Stimulated activated CD4-positive, alpha-beta T cell treated with anti-CD3 and anti-CD28 coated beads, TNF-alpha, amount 100 ng/mL, for 1 hour (primary cell): Measurements from ENCODE around the gene IFI16.
A peak's percentile ranks its signal among the peaks of the same experiment; 100 is the strongest.

ENCODE experiments used
- DNase-seq, 3 donors: peaks; one replicate each; pipeline ENCODE4 v3.0.0-alpha.2; 2020; ENCODE audit warnings: low read depth in 3 of 3, low spot score in 1 of 3

IFI16 gene

DNA sequence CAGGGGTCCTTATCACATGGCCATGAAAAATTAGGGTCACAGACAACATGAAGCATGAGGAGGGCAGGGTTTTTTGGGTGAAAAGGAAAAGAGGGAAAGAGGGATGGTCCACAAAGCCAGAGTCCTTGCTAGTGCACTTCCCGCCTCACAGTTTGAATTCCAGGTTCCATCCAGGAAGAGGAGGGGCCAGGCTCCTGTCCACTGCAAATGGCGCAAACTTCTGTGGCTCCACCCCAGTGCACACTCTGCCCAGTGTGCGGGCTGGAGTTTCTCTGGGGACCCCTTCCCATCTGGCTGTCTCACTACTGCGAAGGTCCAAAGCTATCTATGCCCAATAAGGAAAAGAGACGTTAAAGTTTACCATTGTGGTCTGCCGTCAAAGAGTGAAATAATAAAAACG is 49.0 kb downstream of the IFI16 start:
- no peak for DNase-seq

DNA sequence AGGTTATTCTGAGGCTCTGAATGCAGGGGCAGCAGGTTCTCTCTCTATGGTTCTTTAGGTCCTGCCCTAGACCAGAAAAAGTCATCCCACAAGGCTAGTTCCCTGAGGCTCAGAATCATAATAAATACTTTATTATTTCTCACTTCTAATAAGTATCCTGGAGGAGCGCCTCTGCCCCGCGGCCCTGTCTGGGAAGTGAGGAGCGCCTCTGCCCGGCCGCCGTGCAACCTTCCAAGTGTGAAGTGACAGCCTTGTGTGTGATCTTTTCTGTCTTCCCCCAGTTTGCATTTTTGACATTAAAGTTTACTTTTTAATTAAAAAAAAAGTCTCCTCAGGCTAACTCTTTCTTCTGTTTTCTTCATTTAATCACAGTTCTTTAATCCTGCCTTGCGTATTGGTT is 55.4 kb downstream of the IFI16 start:
- DNase-seq = no peak

DNA sequence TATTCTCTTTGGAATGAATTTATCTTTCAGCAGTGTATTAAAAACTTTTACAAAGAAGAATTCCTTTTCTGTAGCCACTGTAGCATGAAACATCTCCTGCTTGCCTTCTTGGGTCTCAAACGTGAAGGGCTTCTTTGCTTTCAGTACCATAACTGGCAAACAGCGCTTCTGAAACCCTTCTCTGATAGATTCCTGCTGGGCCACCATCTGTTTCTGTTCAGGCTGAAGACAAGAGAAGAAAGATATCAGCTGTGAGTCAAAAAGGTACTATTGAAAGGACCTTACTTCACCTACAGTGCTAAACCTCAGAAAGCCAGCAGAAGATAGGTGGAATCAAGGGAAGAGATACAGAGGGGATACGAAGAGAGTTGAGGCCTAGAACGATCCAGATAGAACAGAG is 56.4 kb downstream of the IFI16 start:
- no peak for DNase-seq

DNA sequence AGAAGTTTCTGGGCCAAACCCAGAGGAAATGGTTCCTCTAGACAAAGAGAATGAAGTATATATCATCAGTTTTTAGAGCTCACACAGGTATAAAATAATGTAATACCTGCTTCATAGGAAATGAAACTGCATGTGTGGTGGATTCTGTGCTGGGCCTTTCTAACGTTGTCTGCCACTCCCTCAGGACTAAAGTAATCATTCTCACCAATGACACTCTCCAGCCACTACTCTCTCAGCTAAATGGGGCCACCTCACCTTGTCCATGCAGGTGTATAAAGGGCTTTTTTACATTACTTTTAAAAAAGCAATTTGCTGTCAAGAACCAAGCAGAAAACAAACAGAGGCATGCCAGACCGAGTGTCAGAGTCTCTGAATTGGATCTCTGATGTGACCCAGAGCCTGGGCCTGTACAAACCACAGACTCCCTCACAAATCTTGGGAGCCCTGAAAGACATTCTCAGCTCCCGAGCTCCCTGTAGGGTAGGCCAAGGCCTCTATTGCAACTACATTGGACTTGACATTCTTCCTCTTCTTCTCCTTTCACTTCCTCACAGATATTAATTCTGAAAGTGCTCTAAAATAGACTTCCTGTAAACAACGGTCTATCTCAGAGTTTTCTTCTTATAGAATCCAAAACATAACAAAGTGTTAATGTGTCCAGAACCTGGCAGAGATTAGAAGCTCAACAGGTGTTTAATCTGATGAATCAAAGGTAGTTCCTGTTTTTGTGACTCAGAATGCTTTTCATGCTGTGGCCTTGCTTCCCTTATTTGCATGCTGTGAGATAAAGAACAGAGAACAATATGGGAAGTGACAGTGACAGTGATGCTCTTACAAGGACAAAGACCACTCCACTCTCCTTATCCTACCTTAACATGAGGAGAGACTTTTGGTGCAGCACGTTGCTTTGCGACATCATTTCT is 58.3 kb downstream of the IFI16 start:
- DNase-seq = no peak

DNA sequence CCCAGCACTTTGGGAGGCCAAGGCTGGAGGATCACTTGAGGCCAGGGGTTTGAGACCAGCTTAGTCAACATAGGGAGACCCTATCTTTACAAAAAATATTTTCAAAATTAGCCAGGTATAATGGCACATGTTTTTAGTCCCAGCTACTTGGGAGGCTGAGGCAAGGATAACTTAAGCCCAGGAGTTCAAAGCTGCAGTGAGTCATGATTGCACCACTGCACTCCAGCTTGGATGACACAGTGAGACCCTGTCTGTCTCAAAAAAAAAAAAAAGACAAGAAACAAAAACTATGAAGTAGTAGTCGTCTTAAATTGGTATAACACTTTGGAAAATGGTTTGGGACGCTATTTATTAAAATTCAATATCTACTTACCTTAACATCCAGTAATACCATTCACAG is 59.2 kb downstream of the IFI16 start:
- DNase-seq = no peak

DNA sequence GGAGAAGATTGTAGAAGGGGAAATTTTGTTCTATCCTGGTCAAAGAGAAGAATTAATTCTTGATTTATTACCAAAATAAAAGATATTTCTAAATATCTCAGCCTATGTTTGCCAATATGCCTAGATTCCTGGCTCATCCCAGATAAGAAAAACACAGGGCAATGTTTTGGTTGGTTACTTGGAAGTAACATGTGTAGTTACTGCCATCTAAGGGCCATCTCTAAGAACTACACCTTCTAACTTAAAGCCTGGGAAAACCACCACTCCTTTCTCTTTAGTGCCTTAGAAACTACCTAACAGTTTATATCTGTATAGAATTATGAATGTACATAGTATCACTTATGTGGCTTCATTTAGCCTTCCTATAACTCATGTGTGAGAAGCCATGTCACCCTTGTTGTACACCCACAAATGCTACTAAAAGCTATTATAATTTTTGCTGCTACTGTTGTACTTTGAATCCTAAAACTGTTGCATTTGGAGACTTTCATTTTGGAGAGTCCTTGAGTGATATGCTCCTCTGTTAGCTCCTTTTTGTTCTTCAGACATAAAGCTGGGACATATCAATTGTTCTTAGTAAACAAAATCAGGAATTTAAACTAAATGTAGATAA is 62.4 kb downstream of the IFI16 start:
- no peak for DNase-seq

DNA sequence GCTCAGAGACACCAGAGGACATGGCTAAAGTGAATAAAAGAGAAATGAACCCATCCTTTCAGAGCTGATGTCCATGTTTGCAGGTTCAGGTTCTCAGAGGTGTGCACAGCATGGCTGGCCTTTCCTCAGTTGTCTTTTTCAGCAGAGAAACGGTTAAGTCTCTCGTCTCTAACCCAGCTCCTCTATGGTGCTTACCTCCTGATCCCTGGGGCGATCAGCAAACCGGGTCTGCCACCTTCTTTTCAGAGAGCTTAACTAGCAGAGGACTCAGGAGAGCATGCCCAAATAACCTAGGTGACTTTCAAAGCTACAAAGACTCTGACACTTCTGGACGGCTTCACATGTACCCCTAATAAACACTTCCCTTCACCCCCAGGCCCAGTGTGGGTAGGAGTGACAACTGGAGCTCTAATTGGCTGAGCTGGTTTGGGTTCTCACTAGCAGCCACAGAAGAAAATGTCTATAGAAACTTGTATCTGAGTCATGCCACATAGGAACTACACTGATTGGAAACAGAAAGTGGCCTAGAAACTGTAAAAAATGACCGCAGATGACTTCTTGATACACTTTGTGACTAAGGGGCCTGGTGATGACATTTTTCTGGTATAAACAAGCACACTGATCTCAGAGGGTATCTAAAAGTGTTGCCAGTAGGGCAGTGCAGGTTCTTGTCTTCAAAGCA is 66.9 kb downstream of the IFI16 start, which contains the start of gene AIM2:
Gene AIM2, minus strand, starts transcription at position 329 of the 682 bp plus-strand sequence. CDS start 3,267 bp downstream, outside the sequence.
- peak in 2 of 3 donors; percentile 17 to 21 for DNase-seq

DNA sequence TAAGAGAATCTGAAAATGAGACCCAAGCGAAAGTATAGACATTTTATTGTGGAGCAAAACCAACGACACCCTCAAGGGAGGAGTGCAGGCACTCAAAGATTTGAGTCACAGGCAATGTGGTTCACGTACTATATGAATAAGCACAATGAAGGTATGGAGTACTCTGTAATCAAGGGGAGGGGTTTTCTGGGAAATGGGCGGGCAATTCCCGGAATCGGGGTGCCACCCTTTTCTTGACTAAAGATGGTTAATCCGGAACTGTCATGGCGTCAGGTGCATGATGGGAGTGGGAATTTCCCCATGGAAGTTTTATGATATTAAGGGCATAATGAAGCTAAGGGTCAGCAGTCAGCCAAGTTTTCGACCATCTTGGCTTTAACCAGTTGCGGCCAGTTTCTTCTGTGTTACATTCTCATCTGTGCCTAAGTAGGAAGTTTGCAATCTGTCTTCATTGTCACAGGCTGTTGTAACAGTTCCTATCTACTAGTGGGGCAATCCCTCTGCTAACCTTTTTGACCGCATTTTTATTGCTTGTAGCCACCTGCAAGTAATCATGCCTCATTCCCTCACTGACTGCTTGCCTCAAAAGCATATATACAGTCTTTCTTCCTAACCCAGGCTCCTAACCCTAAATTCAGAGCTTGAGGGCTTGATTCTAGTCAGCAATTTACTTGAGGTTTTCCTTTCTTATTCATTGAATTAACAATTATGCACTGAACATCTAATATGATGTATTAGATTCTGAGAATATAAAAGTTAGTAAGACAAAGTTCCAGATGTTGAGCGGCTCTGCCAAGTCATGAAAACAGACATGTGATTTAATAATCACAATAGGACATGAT is 67.6 kb downstream of the IFI16 start:
- peak; percentile 71 to 98 (median 74) for DNase-seq

DNA sequence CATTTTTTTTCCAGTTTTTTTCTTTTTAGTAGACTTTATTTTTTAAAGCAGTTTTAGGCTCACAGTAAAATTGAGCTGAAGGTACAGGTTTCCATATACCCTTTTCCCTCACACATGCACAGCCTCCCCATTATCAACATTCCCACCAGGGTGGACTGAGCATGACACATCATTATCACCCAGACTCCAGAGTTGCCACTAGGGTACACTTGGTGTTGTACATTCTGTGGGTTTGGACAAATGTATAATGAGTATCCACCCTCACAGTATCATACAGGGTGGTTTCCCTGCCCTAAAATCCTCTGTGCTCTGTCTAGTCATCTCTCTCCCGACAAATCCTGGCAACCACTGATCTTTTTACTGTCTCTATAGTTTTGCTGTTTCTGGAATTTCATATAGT is 69.8 kb downstream of the IFI16 start:
- DNase-seq = no peak

DNA sequence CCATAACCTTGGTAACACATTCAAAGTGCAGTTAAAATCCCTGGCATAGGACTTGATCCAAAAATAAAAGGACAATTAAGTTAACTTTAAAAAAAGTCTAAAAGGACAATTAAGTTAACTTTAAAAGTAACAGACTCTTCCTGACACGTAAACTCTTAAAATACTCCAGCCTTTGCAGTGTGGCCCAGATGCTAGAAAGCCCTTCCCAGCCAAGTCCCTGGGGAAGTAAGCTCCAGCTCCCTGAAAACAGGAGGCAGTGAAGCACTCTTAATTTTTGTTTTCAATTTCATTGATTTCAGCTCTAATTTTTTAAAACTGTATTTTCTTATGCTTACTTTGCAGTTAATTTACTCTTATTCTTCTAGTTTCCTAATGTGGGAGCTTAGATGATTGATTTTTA is 71.9 kb downstream of the IFI16 start:
- no peak for DNase-seq

DNA sequence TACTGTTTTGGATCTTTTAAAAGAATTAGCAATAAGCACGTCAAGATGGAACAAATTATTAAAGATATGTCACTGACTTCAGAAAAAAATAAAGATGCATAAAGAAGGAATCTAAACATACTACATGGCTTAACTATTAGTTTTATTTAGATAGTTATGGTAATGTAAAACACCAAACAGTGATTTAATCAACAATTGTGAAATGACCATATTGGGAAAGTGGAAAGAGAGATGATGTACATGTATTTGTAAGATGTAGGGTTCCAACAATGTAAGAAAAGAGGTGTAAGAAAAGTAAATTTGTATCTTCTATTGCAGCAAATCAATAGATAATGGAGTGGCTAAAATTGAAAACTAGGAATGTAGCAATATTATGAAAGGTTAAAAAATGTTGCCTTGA is 73.3 kb downstream of the IFI16 start:
- DNase-seq = no peak

DNA sequence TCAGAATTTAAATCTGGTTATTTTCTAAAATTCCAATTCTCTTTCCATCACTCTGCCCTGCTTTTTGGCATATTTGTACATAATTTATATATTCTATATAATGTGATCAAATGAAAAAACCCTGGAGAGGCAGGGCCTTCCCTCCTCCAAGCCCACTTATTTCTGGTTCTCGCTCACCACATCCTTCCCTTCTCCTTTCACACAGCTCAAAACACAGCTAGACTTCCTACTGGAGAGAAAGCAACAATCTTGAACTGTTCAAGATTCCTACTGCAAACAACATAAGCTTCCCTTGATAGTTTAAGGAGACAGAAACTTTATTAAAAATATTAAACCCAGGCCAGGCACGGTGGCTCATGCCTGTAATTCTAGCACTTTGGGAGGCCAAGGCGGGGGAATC is 74.4 kb downstream of the IFI16 start:
- no peak for DNase-seq

DNA sequence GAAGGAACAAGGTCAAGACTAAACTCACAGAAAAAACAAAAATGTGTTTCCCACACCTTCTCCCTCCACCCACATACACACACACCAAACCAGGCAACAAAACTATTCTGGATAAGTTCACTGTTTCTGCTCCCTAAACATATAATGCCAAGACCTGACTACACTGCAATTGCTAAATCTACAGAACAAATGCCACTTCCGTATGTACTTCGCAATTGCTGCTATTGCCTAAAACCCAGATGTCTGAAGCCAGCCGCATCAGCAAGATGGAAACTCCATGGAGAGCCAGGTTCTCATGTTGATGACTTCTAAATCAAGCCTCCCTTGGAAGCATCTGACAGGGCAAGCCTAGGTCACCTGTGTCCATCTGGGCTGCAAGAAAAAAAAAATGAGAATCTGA is 75.2 kb downstream of the IFI16 start:
- DNase-seq = no peak

DNA sequence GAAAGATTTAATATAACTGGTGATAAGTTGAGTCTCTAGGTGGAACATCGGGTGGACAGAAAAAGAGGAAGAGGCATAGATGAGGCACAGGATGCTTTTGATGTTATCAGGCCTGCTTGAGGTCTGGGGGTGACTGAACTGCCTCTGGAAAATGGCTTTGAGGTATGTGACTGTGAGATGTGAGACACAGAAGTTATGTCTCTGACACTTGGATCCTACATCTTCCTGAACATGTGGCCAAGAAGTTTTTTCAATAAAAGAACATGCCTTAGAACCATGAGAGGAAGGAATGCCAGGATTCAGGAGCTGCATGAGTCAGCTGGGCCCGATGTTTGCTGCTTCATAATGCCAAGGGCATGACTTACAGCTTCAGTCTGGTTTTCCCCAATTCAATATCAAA is 78.3 kb downstream of the IFI16 start:
- no peak for DNase-seq

DNA sequence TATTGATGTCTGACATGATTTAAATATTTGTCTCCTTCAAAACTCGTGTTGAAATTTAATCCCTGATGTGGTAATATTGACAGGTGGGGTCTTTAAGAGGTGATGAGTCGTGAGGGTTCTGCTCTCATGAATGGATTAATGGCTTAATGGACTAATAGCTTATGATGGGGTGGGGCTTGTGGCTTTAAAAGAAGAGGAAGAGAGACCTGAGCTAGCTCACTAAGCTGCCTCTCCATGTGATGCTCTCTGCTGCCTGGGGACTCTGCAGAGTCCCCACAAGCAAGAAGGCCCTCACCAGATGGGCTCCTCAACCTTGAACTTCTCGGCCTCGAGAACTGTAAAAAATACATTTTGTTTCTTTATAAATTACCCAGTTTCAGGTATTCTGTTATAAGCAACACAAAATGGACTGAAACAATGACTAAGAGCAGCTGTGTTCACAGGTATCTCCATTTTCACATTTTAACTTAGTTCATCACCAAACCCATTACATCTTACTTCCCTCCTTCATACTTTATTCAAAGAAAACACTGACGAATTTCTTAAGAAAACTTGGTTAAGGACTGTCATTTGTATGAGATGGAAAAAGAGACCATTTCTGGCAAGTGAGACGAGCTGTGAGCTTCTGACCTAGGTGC is 79.0 kb downstream of the IFI16 start:
- no peak for DNase-seq

DNA sequence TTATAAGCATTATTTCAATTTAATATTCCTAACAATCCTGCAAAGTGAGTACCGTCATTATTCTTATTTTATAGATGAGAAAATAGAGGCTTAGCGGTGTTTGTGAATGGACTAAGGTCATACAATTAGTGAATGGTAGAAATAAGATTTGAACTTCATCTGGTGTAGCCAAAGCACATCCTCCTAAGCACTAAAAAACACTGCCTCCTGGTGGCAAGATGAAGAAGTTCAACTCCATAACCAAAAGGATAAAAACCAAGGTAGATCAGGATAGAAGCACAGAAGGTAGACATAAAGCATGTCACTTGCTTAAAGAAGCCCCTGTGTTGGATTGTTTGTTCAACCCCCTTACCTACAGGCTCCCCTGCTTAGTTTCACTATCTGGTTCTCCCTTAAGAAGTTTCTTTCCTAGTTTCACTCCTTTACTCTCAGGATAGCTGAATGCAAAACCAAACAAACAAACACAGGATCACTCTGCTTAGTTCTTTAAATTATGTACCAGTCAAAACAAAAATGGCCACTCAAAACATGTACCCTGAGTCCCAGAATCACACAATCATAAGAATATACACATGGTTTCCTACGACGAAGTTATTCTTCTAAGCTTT is 79.6 kb downstream of the IFI16 start:
- no peak for DNase-seq

DNA sequence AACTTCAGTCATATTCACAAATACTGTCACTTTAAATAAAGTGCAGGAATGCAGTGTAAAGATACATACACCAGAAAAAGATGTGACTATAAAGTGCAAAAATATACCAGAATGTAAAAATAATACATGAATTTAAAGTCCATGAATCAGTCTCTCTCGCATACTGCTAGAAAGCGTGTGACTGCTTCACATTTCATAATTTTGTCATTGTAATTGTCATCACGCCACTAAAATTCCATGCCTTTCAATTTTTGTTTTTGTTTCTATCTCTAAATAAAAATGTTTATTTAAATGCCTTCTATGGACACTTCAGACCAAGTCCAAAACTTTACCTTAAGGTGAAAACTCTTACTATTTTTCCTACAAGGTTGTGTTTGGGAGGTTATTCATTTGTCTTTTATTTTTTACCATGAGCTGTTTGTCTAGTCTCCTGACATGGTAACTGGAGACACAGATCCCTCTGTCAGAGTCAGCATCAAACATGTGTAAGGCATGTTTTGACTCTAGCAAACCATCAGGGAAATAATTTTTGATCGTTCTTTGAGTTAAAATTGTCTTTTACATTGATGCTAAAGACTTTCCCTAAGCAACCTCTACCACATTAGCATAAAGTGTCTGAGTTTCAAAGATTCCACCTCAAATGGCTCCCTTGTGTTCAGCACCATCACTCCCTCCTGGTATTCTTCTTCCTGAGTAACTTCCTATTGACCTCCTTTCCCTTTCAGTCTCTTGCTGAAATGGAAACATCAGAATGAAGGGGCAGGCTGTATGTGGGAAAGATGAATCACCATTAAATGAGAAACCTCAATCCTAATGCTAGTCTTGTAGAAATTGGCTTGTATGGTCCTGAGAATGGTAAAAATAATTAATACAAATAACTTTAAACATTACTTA is 80.8 kb downstream of the IFI16 start:
- DNase-seq = no peak

DNA sequence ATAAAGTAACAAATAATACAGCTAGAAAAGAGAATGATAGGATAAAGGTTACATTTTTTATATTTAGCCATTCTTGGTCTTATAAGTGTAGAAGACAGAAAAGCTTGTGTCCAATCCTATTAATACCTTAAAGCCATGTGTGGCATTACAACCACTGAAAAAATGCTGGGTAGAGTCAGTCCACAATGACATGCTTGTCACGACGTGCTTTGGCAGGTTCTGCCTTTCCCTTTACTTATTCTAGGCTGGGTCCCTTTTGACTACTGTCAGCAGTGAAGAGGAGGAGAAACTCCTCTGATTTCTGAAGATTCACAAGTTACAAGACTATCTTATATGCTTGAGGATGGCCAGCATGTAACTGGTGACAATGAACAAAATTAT is 81.5 kb downstream of the IFI16 start:
- DNase-seq = no peak

DNA sequence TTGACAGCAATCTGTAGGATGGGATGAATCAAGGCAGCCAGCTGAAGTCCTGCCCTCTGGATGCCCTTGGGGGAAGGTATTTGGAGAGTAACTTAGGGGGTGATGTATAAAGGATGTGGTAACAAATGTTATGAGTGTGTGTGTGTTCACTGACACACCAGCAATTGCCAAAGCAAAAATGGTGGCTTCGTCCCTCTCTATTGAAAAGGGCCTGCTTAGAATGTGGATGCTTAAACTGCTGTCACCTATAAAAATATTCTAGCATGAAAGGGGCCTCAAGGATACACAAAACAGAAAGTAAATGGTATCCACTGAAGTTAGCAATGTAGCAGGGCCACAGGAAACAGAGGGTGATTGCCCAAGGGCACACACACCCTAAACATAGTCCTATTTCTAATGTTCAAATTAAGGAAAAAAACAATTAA is 81.9 kb downstream of the IFI16 start:
- DNase-seq = no peak
